Activated CD8-positive, alpha-beta memory T cell treated with anti-CD3 and anti-CD28 coated beads for 24 hours (primary cell): ENCODE results near the gene UNC5A.
"Not testable (repeated sequence)": the region's sequence is repeated elsewhere in the genome, so short reads cannot be mapped to it uniquely, and the experiment has no call there.

Source experiments
- DNase-seq: peaks from one replicate; pipeline ENCODE4 v3.0.0-alpha.2; 2020

Gene UNC5A

DNA sequence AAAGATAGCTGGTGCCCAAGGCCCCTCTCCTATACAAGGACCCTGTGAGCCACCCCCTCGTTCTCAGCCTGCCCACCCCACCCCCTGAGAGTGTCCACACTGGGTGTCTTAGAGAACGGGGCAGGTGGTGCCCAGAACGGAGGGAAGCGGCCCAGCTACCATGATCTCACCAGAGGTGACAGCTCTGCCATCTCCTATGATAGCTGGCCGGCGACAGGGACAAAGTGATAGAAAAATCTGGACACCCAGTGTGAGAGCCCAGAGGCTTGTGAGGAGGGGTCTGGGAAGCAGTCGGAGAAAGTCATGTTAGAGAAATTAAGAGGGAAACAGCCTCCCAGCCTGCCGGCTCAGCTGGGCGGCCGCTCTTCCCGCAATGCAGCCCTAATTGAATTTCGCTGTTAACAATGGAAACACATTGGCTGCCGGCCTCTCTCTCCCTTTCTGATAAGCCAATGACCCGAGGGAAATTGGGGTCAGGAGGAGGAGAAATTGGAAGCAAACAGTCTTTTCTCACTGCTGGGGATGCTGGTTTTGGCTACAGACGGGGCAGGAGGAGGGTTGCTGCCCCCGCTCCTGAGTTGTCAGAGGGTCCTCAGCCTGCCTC is 56.5 kb downstream of the UNC5A start:
- no peak for DNase-seq

DNA sequence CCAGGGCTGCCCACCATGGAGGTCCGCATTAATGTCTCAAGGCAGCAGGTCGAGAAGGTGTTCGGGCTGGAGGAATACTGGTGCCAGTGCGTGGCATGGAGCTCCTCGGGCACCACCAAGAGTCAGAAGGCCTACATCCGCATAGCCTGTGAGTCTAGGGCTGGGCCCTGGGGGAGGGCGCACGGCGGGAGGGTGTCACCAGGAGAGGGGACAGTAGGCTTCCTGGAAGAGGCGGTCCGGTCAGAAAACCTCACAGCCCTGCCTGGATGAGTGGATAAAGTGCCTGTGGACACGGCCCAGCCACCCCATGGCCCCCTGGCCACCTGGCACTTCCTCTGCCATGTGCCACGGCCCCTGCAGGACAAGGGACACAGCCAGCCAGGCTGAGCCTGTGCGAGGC is 57.8 kb downstream of the UNC5A start:
- no peak for DNase-seq

DNA sequence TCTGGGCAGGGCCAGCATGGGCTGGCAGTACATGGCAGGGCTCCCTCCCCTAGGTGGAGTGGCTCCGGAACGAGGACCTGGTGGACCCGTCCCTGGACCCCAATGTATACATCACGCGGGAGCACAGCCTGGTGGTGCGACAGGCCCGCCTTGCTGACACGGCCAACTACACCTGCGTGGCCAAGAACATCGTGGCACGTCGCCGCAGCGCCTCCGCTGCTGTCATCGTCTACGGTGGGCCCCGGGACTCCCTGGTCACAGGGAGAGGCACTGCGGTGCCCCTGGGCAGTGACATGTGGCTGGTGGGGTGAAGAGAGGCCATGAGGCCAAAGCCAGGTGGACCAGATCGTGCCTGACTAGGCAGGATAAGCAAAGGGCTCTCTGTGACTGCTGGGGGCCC is 58.4 kb downstream of the UNC5A start:
- DNase-seq, result no peak

DNA sequence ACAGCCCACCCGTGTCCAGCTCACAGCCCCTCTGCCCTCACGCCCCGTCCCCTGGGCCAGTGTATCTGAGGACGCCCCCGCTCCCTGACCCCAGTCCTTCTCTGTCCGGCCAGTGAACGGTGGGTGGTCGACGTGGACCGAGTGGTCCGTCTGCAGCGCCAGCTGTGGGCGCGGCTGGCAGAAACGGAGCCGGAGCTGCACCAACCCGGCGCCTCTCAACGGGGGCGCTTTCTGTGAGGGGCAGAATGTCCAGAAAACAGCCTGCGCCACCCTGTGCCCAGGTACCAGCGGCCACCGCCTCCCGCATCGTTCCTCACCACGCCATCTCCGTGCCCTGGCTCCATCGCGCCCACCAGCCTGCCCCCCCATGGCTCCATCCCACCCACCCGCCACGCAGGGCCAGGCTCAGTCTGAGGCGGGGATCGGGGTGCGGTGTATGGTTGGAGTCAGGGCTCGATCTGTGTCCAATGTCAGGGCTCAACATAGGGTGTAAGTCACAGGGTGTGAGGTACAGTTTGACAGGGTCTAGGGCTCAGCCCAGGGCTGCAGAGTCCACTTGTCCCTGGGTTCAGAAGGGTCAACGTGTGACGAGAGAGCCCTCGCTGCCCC is 59.2 kb downstream of the UNC5A start:
- DNase-seq, result no peak

DNA sequence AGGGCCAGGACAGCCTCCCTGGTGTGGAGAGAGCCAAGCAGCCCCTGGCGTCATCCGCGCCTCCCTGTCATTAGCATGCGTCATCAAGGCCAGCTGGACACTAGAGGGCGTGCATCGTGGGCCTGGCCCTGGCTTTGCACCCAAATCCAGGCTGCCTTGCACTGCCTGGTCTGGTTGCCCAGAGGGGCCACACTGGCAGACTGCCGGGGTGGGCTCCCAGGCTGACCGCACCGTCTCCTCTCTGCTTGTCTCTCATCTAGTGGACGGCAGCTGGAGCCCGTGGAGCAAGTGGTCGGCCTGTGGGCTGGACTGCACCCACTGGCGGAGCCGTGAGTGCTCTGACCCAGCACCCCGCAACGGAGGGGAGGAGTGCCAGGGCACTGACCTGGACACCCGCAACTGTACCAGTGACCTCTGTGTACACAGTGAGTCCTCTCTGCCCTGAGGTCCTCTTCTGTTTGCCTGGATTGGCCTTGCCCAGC is 59.8 kb downstream of the UNC5A start:
- no peak for DNase-seq

DNA sequence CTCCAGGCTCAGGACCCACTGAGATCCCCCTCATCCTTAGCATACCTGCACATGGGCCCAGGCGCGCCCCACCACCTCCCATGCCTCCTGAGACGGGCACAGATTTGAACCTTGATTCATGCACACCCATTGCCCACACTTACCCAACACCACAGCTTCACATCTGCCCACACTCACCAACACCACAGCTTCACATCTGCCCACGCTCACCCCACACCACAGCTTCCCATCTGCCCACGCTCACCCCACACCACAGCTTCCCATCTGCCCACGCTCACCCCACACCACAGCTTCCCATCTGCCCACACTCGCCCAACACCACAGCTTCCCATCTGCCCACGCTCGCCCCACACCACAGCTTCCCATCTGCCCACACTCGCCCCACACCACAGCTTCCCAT is 60.3 kb downstream of the UNC5A start:
- not testable (repeated sequence) for DNase-seq

DNA sequence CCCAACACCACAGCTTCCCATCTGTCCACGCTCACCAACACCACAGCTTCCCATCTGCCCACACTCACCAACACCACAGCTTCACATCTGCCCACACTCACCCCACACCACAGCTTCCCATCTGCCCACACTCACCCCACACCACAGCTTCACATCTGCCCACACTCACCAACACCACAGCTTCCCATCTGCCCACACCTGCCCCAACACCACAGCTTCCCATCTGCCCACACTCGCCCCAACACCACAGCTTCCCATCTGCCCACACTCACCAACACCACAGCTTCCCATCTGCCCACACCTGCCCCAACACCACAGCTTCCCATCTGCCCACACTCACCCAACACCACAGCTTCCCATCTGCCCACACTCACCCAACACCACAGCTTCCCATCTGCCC is 62.2 kb downstream of the UNC5A start:
- not testable (repeated sequence) for DNase-seq

DNA sequence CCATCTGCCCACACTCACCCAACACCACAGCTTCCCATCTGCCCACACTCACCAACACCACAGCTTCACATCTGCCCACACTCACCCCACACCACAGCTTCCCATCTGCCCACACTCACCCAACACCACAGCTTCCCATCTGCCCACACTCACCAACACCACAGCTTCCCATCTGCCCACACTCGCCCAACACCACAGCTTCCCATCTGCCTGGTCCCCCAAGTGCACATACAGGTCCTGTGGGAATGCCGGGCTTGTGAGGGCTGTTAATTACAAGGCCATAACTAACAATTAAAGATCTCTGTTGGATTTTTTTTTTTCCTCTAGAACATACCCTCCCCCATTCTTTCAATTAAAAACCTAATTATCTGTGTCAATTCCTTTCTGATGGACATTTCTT is 62.7 kb downstream of the UNC5A start:
- DNase-seq, result not testable (repeated sequence)

DNA sequence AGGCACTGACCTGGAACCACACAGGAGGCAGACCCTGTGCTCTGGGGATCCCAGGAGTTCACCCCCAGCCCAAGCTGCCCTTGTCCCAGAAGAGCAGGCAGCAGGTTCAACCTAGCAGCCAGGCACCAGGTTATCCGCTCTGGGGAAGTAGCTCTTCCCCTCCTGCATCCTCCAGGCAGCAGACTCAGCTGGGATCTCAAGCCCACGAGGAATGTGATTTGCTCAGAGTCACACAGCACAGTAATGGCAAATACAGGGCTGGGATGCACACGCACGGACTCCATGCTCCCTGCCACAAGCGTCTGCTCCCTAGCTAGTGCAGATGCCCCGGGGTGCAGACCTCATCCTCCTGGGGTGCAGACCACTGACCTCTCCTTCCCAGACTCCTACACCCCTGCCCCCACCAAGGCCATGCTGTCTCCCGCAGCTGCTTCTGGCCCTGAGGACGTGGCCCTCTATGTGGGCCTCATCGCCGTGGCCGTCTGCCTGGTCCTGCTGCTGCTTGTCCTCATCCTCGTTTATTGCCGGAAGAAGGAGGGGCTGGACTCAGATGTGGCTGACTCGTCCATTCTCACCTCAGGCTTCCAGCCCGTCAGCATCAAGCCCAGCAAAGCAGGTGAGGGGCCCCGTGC is 63.3 kb downstream of the UNC5A start:
- no peak for DNase-seq

DNA sequence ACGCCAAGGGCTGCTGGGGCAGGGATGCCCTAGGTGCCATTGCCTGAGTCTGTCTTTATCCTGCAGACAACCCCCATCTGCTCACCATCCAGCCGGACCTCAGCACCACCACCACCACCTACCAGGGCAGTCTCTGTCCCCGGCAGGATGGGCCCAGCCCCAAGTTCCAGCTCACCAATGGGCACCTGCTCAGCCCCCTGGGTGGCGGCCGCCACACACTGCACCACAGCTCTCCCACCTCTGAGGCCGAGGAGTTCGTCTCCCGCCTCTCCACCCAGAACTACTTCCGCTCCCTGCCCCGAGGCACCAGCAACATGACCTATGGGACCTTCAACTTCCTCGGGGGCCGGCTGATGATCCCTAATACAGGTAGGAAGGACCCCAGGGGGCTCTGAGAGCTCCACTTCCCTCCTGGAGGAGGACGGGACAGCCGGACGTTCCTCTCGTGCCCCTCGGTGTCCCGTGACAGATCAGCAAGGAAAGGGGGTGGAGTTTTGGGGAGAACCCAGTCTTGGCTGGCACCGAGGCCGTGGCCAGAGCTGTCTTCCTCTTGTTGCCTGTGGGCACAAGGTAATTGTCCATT is 63.9 kb downstream of the UNC5A start:
- no peak for DNase-seq

DNA sequence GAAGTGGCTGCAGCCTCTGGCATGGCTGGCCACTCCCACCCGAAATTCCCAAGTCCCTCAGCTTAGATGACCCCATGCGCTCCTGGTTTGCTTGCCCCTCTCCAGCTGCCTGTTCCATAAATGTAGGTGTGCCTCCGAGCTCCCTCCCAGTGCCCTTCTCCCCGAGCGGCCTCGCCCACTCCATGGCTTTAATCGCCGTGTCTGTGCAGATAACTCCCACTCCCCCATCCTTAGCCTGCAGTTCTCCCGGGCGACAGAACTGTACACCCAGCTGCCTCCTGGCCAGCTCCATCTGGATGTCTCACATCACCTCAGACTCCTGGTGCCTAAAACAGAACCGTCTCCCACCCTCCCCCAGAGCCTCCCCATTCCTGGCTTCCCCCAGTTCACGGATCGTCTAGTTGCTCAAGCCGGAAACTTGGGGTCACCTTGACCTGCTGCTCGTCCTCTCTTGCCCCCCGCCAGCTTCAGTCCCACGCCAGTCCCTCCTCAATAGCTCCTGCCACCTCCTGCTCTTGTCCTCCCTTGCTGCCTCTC is 64.7 kb downstream of the UNC5A start:
- no peak for DNase-seq

DNA sequence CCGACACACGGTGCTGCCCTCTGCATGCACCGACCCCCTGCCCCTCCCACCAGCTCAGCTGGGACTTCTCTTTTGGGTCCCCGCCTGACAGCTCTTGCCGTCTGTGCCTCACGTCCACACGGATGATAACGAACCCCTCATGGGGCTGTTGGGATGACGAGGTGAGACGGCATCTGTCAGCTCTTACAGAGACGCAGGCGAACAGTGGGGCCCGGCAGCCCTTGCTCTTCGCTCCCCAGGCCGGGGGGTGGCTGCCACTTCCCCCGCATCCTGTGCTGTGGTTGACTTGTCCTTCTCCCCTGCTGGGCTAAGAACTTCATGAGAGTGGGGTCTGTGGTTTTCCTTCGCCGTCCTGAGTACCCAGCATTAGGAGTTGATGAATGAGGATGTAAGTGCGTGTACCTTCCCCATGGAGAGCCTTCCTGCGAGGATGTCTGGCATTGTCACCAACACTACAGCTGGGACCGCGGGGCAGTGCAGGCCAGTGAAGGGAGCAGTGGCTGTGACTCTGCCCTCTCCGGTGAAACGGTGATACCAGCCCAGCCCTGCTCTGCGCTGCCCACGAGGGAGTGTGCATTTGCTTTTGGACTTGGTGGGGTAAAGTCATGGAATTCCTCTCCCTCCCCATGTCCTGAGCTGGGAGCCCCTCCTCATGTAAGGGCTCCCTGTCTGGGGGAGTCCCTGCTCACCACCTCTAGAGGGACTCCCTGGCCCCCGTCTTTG is 65.6 kb downstream of the UNC5A start:
- DNase-seq, result no peak

DNA sequence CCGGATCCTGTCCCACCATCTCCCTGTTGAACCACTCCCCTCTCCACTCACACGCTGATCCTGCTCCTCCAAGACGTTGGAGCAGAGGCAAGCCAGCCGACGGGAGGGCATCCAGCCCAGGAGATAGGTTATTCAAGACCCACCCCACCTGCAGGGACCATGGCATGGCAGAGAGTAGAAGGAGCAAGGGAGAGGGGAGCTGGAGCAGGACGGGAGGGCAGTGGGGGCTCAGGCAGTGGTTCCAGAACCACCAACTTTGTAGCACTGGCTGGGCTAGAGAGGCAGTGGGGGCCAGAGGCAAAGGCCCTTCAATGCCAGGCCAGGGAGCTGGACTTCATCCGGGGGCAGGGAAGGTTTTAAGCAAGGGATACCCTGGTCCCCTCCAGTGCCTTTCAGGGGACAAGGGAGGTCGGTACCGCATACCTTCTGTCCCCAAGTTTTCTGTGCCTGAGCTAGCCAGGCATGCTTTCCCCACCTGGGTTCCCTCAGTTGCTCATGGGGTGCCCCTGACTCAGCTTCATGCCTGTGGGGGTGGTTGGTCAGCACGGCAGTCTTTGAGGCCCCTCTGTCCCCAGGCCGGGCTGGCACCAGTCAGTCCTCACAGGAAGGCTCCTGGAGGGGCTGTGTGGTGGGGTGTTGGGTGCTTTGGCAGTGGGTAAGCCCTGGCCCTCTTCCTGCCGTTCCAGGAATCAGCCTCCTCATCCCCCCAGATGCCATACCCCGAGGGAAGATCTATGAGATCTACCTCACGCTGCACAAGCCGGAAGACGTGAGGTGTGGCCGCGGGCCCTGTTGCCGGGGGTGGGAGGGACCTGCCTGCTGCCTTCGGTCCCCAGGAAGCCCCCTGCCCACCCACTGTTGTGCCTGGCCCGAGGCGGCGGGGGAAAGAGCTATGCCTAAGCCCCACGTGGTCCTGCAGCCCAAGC is 66.4 kb downstream of the UNC5A start:
- no peak for DNase-seq

DNA sequence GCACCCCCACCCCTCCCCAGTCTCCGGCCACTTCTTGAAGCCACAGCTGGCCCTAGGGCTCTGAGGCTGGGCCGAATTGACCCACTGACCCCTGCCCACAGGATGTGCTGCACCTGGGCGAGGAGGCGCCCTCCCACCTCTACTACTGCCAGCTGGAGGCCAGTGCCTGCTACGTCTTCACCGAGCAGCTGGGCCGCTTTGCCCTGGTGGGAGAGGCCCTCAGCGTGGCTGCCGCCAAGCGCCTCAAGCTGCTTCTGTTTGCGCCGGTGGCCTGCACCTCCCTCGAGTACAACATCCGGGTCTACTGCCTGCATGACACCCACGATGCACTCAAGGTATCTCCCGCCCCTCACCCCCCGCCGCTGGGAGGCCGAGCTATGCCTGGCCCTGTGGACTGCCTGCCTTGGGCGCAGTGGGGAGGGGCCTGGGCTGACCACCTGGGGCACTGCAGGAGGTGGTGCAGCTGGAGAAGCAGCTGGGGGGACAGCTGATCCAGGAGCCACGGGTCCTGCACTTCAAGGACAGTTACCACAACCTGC is 67.5 kb downstream of the UNC5A start:
- no peak for DNase-seq

DNA sequence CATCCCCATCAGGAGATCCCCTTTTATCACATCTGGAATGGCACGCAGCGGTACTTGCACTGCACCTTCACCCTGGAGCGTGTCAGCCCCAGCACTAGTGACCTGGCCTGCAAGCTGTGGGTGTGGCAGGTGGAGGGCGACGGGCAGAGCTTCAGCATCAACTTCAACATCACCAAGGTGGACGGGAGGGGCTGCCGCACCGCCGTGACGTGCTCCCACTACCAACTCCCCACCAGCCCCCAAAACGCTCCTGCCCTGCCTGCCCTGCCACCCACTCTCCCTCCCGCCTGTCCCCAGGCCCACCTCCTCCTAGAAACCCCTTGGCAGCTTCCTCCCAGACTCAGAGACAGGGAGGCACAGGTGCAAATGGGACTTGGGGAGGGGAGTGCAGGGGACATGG is 68.1 kb downstream of the UNC5A start:
- DNase-seq, result no peak

DNA sequence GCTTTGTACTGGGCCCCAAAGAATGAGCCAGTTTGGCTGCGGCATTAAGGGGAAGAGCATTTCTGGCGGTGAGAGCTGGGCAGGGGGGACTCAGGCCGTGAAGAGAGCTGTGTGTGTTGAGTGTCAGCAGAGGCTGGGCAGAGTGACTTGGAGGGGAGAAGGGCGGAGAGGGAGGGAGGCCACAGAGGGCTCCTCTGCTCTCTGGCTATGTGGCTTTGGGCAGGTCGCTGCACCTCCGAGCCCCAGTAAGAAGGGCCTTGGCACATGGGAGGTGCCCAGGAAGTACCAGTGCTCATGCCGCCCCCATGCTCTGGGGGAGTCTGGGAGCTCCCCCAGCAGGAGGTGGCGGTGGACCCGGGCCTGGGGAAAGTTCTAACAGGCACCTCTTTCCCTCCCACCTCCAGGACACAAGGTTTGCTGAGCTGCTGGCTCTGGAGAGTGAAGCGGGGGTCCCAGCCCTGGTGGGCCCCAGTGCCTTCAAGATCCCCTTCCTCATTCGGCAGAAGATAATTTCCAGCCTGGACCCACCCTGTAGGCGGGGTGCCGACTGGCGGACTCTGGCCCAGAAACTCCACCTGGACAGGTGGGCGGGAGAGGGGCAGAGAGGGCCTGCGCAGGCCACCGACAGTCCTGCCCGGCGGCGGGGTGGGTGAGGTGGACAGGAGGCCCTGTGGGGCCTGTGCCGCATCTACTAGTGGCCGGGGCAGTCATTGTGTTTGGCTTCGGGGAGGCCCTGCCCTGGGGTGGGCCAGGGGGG is 68.7 kb downstream of the UNC5A start:
- DNase-seq, result no peak

DNA sequence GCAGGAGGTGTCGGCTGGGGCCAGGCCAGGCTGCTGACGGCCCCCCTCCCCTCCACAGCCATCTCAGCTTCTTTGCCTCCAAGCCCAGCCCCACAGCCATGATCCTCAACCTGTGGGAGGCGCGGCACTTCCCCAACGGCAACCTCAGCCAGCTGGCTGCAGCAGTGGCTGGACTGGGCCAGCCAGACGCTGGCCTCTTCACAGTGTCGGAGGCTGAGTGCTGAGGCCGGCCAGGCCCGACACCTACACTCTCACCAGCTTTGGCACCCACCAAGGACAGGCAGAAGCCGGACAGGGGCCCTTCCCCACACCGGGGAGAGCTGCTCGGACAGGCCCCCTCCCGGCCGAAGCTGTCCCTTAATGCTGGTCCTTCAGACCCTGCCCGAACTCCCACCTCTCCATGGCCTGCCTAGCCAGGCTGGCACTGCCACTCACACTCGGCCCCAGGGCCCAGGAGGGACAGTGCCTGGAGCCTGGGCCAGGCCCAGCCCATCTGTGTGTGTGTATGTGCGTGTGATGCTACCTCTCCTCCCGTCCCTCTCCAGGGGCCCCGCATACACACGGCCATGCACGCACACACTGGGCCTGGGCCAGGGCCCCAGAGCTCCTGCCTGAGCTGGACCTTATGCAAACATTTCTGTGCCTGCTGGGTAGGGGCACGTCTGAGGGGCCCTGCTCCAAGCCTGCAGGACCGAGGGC is 69.5 kb downstream of the UNC5A start:
- DNase-seq, result no peak

DNA sequence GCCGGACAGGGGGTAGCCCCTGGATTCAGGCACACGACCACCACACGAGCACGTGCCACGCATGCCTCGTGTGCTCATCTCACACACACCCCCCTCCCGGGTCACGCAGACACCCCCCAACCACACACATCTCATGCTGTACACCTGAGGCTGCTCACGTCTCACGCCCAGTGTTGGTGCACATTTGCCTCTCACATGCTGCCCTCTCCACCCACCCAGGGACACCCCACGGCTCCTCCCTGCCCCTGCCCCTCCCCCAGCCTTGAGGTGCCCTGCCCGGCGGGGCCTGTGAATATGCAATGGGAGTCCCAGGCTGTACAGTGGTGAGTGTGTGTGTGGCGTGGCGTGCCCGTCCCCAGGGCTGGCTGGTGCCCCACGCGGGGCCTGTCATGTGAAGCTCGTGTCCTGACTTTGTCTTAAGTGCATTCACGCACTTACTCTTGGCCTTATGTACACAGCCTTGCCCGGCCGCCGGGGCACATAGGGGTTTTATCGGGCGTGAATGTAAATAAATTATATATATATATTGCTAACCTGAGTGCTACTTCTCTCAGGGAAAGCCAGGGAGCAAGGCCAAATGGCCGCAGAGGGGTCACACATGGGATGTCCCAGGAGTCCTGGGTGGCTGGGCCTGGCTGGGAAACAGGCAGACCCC is 70.1 kb downstream of the UNC5A start:
- DNase-seq, result no peak

DNA sequence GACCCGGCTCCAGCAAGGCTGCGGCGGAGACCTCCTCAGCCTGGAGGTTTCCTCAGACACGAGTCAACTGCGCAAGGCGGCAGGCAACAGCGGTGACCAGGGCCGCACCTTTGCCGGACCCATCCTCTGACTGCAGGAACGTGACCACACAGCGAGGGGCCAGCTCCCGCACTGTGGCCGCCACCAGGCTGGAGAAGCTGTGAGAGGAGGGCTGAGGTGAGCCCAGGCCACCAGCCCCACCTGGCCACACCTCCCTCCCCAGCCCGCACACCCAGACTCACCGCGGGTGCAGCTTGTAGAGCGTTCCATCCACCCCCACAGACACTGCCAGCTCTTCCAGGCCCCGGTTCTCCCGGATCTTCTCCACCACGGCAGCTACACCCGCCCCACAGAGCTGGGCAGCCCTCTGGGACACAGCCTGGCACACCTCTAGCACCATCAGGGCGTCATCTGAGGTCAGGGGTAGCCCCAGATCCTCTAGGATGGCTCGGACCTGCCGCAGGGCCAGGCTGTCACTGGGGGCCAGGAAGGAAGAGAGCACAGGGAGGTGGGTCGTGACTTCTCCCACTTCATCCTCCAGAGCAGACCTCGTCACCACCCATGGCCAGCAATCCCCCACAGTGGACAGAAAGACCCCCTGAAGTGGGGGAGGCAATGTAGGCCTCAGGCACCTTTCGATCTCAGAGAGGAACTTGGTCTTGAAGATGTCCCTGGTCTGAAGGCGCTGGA is 70.8 kb downstream of the UNC5A start:
- no peak for DNase-seq
